ENCODE results near the gene APOL1.

Gene APOL1

DNA sequence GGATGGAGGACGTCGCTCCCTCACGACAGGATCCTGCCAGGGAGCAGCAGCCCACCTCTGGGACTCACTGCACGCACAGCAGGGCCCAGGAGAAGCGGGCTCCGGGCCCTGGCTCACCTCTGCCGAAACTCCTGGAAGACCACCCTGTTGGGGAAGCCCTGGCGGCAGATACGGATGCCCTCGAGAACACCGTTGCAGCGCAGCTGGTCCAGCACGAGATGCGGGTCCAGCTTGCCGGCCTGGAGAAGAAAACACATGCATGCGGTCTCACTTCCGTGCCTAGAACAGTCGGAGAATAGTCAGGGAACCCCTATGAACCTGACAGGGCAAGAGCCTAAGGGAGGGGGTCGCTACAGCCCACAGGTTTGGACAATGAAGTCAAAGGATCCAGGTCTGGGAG is 52.9 kb downstream of the APOL1 start:
- in situ Hi-C loops (cut with MboI; ENCODE audit: low sequenced_read_pairs), result no loop called here

DNA sequence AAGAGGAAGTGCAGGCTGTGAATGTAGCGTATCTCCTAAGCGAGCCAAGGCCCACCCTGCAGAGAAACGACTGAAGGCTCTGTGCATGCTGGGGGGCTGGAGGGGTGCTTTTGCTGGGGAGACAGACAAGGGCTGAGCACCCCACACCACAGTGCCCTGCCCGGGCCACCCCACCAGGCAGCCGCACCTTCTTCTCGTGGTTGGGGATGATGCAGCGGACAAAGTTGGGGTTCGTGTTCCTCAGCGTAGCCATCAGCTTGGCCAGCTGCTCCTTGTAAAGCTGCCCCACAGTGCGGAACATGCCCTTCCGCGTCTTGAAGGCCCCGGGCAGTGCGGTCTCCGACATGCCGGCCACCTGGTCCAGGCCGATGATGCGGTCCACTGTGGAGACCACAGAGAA is 53.3 kb downstream of the APOL1 start:
- in situ Hi-C loops (cut with MboI; ENCODE audit: low sequenced_read_pairs), result no loop called here

DNA sequence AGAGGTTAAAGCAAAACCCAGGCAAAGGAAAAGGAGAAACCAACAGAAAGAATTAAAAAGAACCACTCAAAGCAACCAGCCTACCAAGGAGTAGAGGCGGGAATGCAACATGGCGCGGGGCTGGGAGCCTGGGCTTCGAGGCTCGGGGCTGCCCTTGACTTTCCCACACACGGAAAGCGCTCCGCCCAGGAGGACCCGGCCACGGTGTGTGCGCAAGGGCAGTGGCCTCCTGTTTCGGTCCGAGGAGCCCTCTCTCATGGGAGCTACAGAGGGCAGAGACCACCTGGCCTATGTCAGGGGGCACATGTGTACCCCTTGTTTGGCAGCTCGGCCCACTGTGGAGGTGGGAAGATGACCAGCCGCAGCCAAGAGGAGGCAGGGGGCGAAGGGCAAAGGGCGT is 55.9 kb downstream of the APOL1 start:
- in situ Hi-C loops (cut with MboI; ENCODE audit: low sequenced_read_pairs), result no loop called here

- in situ Hi-C loops (cut with MboI; ENCODE audit: low sequenced_read_pairs), result no loop called here
Observed at GRCh38 chr22:36311386-36312085, 58.6 kb downstream of the APOL1 start.

GRCh38 chr22:36315325-36315724 is 62.4 kb downstream of the APOL1 start:
- in situ Hi-C loops (cut with MboI; ENCODE audit: low sequenced_read_pairs), result no loop called here

- in situ Hi-C loops (cut with MboI; ENCODE audit: low sequenced_read_pairs), result no loop called here
Observed at GRCh38 chr22:36316419-36316818, 63.5 kb downstream of the APOL1 start.
